GM19452 (cell line): ENCODE results near the gene KIAA1958.
"Not testable (repeated sequence)": the region's sequence is repeated elsewhere in the genome, so short reads cannot be mapped to it uniquely, and the experiment has no call there.

ENCODE experiments used
- ATAC-seq: cut with Tn5 transposase; IDR thresholded peaks from one replicate; pipeline ENCODE4 v1.9.1; 2021; ENCODE audit not compliant: unreplicated experiment

Gene KIAA1958

GRCh38 chr9:112487799-112488340, 1.2 kb downstream of the KIAA1958 start:
- ATAC-seq, result no peak

GRCh38 chr9:112489039-112489546, 2.5 kb downstream of the KIAA1958 start:
- no peak for ATAC-seq

DNA sequence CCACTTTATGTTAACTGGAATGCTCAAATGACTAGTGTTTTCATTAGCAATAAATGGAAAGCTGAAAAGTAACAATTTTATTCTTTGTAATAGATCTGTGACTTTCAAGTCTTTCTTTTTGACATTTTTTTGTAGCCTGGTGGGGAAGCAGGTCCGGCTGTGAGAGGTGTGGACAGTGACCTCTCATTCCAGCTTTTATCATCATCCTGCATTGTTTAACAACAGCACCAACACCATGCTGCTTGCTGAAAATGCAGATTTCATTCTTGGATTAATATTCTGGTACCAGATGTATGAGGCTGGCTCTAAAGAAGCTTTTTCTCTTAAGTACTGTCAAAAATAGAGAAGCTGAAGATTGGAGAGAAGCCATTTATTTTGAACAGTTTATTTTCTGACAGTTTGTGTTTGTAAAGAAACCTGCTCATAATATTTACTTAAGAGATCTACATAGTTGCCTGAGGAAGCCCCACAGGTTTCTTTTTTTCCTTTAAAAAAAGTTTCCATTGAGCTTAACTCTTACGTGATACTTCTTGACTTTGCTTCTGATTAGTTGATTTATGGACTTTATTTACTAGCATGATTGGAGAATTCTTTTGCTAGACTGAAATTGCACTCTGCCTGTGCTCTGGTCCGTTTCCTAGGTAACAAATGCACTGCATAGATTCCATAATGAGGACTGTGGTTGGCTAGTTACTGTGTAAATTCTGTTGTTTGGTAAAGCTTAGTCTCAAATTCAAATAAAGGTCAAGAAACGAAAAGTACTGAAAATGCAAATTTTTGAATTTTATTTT, 3.4 kb downstream of the KIAA1958 start:
- no peak for ATAC-seq

DNA sequence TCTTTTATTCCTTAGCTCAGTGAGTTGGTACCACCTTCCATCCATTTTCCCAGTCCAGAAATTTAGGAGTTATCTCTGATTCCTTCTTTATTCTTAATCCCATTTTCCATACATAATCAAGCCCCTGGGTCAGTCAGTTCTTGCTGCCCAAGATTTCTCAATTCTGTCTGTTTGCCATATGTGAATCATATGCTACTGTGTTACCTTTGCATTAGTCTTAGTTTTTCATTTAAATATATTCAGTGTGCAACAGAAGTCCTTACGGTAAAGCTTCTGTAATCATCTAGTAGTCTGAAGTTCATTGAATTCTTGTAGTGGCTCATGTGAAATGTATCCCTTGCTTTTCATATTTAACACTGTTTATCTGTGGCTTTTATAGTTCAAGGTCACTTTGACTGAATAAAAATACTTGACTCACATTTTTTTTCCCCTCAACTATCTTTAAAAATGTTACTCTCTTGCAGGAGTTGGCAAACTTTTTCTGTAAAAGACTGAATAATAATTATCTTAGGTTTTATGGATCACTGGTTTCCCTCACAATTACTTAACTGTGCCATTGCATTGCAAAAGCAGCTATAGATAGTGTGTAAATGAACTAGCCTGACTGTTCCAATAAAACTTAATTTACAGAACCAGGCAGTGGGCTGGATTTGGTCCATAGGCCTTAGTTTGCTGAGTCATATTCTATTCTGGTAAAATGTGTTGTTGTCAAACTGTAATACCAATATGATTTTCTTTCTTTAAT, 6.9 kb downstream of the KIAA1958 start:
- no peak for ATAC-seq

GRCh38 chr9:112494153-112494552, 7.5 kb downstream of the KIAA1958 start:
- no peak for ATAC-seq

DNA sequence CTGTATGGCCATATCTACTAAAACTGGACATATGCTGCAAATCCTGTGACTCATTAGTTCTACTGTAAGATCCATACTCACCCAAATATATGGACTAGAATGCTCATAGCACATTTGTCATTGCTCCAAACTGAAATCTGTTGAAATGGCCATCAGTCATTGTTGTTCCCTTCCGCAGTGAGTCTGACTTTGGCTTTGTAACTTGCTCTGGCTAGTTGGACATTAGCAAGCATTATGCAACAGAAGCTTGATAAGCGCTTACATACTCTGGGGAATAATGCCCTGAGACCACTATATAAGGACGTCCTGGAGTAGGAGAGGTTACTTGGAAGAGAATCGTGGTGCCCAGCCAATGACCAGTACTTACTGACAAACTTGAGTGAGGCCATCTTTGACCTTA, 9.0 kb downstream of the KIAA1958 start:
- ATAC-seq, result no peak

DNA sequence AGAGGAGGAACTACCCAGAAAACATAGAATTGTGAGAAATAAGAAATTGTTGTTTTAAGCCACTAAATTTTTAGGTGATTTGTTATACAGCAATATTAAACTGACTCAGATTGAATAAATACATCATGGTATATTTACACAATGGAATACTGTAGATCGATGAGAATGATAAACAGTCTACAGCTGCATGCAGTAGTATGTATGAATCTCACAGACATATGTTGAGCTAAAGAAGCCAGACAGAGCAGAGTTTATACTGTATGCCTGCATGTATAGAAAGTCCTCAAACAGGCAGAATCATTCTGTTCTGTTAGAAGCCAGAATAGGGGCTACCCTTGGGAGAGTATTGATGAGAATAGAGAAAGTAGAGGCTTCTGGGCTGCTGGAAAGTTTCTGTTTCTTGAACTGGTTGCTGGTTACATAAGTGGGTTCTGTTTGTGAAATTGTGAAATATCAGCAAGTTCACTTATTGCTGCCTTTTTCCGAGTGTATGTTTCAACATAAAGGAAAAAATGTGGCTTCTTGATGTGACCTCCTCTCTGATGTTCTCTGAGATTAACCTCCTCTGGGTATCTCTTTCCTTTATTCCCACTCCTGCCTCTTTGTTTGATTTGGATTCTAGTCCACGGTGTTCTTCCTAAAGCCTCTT, 9.6 kb downstream of the KIAA1958 start:
- no peak for ATAC-seq

- ATAC-seq, result no peak
Measured at GRCh38 chr9:112500842-112501241, 14.2 kb downstream of the KIAA1958 start.

GRCh38 chr9:112501287-112501686, 14.7 kb downstream of the KIAA1958 start:
- ATAC-seq, result no peak

DNA sequence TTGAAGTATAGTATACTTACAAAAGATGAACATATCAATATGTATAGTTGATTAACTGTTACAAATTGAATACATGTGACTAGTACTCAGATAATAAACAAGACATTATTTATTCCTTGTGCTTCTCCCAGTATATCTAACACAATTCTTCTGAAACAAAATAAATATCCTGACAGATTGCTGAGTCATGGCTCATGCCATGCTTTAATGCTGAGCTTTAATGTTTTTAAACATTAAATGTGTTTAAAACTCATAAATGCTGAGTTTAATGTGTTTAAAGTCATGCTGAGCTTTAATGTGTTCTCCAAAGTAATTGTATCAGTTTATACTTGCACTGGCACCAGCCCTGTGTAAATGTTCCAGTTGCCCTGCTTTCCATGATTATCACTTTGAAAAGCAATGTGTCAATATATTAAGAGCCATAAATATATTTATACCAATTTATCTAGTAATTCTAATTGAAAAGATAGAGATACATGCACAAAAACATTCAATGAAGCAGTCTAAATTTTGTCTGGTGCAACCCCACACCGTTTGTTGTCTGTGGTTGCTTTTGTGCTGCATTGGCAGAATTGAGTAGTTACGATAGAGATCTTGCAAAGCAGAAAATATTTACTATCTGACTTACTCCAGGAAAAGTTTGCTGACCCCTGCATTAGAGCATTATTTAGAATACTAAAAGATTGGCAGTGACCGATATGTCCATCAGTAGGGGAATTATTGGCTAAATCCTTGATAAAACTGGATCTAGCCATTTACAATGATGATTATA, 15.7 kb downstream of the KIAA1958 start:
- no peak for ATAC-seq

- no peak for ATAC-seq
Measured at GRCh38 chr9:112503170-112503569, 16.5 kb downstream of the KIAA1958 start.

- ATAC-seq, result no peak
Measured at GRCh38 chr9:112505086-112505485, 18.5 kb downstream of the KIAA1958 start.

GRCh38 chr9:112505607-112506006, 19.0 kb downstream of the KIAA1958 start:
- no peak for ATAC-seq

DNA sequence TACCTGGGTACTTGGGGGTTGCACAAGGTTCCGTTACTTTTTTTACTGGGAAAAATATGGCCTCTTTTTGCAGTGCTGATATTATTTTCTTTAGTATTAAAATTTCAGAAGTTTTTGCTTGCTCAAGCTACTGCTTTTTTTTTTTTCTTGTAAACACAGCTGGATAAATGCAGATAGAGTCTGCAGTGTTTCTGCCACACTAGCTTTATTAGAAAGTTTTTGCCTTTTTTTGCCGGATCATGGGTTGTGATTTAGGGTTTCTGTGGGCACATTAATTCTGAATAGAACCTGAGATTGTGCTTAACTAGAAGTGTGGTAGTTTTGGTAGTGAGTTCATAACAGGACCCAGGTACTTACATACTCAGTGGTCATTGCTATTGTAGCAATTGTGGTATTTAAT, 19.9 kb downstream of the KIAA1958 start:
- no peak for ATAC-seq

GRCh38 chr9:112507001-112507680, 20.5 kb downstream of the KIAA1958 start:
- no peak for ATAC-seq

DNA sequence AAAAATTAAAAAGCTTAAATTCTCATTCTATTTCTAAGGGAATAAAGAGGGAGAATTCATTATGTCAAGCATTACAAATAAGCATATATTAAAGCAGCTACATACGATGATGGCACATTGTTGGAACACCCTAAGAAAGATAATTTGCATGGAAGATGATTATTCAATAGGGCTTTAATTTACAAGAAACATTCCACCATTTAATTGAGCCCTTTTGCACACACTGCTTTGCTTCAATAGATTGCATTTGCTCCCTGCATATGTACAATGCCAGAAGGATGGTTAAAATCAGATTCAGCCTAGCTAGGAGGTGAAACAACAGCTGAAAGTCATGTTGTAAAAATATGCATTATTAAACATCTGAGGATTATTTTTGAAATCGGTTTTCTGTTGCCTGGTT, 21.8 kb downstream of the KIAA1958 start:
- ATAC-seq, result no peak

GRCh38 chr9:112512377-112512776, 25.8 kb downstream of the KIAA1958 start:
- not testable (repeated sequence) for ATAC-seq

DNA sequence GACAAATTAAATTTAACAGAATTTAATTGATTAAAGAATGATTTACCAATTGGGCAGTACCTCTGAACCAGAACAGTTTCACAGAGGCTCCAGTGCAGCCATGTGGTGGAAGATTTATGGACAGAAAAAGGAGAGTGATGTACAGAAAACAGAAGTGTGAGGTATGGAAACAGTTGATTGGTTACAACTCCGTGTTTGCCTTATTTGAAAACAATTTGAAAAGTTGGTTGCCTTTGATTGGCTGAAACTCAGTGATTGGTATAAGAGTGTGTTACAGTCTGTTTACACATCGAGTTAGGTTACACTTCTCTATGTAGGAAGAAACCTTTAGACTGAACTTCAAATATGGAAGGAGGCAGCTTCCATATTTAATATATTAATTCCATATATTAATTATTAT, 30.1 kb downstream of the KIAA1958 start:
- no peak for ATAC-seq

- no peak for ATAC-seq
Measured at GRCh38 chr9:112520069-112520468, 33.4 kb downstream of the KIAA1958 start.

- ATAC-seq, result no peak
Measured at GRCh38 chr9:112520656-112521055, 34.0 kb downstream of the KIAA1958 start.
